Measurements from ENCODE around the gene MLF2.
A peak's percentile ranks its signal among the peaks of the same experiment; 100 is the strongest.
"Not testable (repeated sequence)": the region's sequence is repeated elsewhere in the genome, so short reads cannot be mapped to it uniquely, and the experiment has no call there.

Gene MLF2

DNA sequence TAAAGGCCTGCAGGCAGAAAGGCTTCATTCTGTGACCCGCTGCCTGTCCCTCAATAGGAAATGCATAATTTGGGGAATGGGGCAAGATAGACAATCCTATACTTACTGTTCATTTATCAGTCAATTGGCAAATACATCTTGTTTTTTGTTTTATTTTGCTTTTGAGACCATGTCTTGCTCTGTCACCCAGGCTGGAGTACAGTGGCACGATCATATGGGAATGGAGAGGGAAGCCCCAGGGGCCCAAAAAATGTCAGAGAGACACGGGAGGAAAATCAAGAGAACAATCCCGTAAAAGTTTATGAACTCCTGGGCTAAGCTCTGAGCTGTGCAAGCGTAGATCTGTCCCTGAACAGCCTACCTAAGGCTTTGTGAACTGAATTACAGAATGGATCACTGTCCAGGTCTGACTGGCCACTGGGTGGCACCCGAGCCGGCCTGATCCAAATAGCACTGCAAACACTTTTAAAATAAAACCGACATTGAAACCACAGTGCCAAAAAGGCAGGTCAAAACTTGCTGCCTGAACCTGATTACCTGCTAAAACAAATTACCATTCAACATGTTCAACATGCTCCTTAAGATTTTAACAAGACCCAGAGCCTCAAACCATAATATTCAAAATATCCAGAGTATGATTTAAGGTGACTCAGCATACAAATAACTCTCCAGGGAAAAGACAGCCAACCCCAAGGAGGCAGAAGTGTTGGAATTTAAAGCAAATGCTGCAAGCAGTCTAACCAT lies 17.3 kb downstream of the MLF2 start:
- DNase-seq (ENCODE audit: low read depth in 2 of 2), result no peak

GRCh38 chr12:6734506-6735387 lies 18.2 kb downstream of the MLF2 start:
- no peak for DNase-seq (ENCODE audit: low read depth in 2 of 2)

GRCh38 chr12:6730169-6730568 lies 22.8 kb downstream of the MLF2 start:
- DNase-seq (ENCODE audit: low read depth in 2 of 2), result no peak

GRCh38 chr12:6729186-6729585 lies 23.8 kb downstream of the MLF2 start:
- no peak for DNase-seq (ENCODE audit: low read depth in 2 of 2)

GRCh38 chr12:6725350-6725749 lies 27.6 kb downstream of the MLF2 start:
- DNase-seq (ENCODE audit: low read depth in 2 of 2), result no peak

DNA sequence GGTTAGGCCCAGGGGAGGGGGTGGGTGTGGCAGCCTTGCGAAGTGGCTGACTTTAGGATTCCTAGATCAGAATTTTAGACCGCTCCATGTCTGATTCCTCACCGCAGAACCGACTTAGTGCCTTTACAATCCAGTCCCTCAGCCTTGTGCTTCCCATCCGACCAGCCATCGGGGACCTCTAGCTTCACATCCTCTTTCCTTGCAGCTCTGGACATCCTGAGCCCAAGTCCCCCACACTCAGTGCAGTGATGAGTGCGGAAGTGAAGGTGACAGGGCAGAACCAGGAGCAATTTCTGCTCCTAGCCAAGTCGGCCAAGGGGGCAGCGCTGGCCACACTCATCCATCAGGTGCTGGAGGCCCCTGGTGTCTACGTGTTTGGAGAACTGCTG lies 28.5 kb downstream of the MLF2 start:
- DNase-seq (ENCODE audit: low read depth in 2 of 2), result no peak

DNA sequence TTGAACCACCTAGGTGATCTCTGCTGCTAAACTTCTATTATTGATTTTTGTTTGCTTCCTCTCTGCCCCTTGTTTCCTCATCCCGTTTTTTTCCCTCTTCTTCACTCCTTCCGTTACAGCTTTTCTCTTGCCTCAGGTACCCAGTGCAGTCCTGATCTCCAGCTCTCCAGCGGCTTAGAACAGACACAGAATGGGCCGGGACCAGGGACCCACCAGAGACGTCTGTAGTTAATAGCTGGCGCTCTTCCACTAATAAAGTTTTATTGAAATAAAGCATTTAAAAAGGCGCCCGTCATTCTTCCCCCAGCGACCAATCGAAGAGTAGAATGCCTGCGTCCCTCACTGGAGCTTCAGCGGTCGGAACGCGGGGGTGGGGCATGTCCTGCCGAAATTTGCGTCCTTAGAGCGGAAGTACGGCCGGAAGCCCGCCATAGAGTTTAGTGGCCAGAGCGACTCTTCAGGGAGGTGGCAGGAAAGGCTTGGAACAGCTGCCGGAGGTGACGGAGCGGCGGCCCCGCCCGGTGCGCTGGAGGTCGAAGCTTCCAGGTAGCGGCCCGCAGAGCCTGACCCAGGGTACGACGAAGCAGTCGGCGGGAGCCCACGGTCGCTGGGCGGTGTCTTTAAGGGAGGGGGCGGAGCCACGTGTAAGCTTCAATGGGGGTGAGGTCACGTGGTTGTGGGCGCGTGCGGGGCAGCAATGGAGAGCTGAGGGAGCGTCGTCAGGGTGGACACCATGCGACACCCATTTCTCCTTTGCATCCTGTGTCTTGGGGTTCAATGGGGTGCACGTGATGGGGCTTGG lies 29.1 kb downstream of the MLF2 start, which contains the start of gene COPS7A:
Gene COPS7A (plus strand): TSS at position 440 of the 802 bp plus-strand sequence. CDS start 611 bp downstream, outside the sequence.
- DNase-seq (ENCODE audit: low read depth in 2 of 2), result peak; percentile 89

- DNase-seq (ENCODE audit: low read depth in 2 of 2), result no peak
These were observed 30.1 kb downstream of the MLF2 start for GRCh38 chr12:6722863-6723262.

DNA sequence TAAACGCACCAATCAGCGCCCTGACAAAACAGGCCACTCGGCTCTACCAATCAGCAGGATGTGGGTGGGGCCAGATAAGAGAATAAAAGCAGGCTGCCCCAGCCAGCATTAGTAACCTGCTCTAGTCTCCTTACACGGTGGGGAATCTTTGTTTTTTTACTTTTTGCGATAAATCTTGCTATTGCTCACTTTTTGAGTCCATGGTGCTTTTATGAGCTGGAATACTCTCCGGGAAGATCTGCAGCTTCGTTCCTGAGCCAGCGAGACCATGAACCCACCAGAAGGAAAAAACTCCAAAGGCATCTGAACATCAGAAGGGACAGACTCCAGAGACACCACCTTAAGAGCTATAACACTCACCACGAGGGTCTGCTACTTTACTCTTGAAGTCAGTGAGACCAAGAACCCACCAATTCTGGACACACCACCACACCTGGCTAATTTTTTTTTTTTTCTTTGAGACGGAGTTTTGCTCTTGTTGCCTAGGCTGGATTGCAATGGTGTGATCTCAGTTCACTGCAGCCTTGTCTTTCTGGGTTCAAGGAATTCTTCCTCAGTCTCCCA lies 36.0 kb downstream of the MLF2 start:
- no peak for DNase-seq (ENCODE audit: low read depth in 2 of 2)

DNA sequence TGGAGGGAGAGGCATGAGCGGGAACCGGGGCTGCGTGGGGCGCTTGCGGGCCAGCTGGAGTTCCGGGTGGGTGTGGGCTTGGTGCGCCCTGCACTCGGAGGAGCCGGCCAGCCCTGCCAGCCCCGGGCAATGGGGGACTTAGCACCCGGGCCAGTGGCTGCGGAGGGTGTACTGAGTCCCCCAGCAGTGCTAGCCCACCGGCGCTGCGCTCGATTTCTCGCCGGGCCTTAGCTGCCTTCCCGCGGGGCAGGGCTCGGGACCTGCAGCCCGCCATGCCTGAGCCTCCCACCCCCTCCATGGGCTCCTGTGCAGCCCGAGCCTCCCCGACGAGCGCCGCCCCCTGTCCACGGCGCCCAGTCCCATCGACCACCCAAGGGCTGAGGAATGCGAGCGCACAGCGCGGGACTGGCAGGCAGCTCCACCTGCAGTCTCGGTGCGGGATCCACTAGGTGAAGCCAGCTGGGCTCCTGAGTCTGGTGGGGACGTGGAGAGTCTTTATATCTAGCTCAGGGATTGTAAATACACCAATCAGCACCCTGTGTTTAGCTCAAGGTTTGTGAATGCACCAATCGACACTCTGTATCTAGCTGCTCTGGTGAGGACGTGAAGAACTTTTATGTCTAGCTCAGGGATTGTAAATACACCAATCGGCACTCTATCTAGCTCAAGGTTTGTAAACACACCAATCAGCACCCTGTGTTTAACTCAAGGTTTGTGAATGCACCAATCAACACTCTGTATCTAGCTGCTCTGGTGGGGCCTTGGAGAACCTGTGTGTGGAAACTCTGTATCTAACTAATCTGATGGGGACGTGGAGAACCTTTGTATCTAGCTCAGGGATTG lies 36.7 kb downstream of the MLF2 start:
- not testable (repeated sequence) for DNase-seq (ENCODE audit: low read depth in 2 of 2)

- DNase-seq (ENCODE audit: low read depth in 2 of 2), result no peak
These were observed 44.0 kb downstream of the MLF2 start for GRCh38 chr12:6708960-6709394.

- DNase-seq (ENCODE audit: low read depth in 2 of 2), result not testable (repeated sequence)
These were observed 44.6 kb downstream of the MLF2 start for GRCh38 chr12:6708351-6708750.

GRCh38 chr12:6703631-6704030 lies 49.3 kb downstream of the MLF2 start:
- no peak for DNase-seq (ENCODE audit: low read depth in 2 of 2)

DNA sequence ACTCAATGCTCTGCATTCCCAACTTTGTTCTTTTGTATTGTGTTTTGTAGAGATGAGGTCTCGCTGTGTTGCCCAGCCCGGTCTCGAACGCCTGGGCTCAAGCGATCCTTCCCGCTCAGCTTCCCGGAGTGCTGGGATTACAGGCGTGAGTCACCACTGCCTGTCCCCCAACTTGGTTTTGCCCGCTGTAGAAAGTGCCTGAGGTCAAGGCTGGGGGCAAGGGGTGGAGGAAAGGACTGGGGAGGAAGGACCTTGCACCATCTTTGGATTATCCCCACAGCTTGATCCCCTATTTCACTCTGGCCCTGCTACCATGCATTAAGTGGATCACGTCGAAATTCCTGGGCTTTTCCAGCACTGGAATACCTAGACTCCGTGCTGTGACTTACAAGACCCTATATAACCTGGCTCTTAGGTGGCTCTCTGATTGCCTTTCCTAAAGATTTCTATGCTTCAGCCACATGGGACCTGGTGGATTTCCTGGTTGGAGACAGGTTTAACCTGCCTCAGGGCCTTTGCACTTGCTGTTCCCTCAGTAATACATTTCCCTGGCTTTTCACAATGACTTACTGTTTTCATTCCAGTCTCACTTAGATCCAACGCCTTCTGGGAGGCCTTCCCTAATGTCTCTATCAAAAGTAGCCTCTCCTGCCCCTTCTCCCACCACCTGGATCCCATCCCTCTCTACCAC lies 51.7 kb downstream of the MLF2 start:
- DNase-seq (ENCODE audit: low read depth in 2 of 2), result no peak

- DNase-seq (ENCODE audit: low read depth in 2 of 2), result no peak
These were observed 52.3 kb downstream of the MLF2 start, which contains the start of gene PIANP for GRCh38 chr12:6700646-6701051. Gene PIANP, minus strand, starts transcription at chr12:6700815. Its CDS starts 2,754 bp downstream, at chr12:6698061.

- DNase-seq (ENCODE audit: low read depth in 2 of 2), result no peak
These were observed 52.8 kb downstream of the MLF2 start for GRCh38 chr12:6699989-6700645.

GRCh38 chr12:6699259-6699988 lies 53.5 kb downstream of the MLF2 start:
- no peak for DNase-seq (ENCODE audit: low read depth in 2 of 2)

DNA sequence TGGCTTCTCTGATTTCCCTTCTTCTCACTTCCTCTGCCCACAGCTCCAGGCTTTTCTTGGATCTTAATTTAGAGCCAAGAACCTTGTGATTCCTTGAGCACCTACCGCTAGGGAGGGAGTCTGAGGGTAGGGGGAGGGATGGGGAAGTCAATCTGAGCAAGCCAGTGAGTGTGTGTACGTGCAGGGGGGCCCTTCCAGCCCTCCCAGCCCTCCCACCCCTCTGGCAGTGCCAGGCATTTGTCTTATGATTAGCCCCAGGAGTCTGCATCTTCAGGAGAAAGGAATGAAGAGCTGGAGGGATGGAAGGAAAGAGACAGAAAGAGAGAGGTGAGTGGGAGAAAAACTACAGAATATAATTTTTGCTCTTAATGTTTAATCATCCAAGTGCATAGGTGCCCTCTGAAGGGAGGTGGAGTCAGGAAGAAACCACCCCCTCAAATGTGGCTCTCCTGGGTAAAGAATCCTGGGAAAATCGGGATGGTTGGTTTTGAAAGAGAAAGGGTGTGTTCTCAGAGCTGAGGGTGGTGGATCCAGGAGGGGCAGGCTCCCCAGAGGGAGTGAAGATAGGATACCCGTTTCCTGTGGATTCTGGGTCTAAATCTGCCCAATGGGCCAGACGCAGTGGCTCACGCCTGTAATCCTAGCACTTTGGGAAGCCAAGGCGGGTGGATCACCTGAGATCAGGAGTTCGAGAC lies 54.4 kb downstream of the MLF2 start:
- no peak for DNase-seq (ENCODE audit: low read depth in 2 of 2)

Data from stimulated activated CD8-positive, alpha-beta memory T cell treated with anti-CD3 and anti-CD28 coated beads, Interleukin-2, amount 100 ng/mL, for 1 hour (primary cell).